AG20443 (cell line): ENCODE data around the gene CSHL1.
"Not testable (repeated sequence)": the region's sequence is repeated elsewhere in the genome, so short reads cannot be mapped to it uniquely, and the experiment has no call there.

ENCODE experiments used
- DNase-seq: peaks from one replicate; pipeline ENCODE4 v3.0.0; 2012; ENCODE audit warnings: low spot score, mixed read lengths

CSHL1 gene

DNA sequence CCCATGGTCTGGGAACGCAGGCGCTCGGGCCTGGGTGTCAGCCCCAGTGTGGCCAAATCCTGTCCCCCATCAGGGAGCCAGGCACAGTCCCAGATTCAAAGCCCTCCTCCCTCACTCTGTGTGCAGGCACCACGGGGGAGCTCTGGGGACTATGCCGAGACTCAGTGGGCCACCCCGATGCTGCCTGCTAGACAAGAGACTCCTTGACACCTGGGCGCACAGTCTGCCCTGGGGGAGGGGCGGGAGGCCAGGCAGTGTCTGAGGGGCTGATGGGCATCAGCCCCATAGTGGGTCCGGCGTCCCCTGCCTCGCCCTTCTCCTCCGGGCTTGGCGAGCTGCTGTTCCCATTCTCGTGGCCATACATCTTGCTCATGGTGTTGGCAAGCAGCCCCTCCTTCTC is 29.5 kb upstream of the CSHL1 start:
- no peak for DNase-seq

DNA sequence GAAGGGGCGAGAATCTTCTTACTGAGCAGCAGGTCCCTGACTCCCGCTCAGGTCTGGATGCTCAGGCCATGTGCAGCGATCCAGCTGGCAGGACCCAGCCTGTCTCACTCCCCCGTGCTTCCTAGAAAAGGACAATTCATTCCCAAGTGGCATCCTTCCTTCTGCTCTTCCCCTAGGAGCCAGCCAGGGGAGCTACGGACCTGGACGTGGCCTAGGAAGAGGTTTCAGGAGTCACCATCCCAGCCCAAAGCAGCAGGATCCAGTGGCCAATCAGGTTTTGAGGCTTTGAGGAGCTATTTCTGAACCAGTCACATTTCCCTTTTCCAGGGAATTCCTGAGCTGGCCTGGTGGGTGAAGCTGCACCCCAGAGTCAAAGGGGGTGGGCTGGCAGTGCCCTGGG is 28.8 kb upstream of the CSHL1 start:
- no peak for DNase-seq

DNA sequence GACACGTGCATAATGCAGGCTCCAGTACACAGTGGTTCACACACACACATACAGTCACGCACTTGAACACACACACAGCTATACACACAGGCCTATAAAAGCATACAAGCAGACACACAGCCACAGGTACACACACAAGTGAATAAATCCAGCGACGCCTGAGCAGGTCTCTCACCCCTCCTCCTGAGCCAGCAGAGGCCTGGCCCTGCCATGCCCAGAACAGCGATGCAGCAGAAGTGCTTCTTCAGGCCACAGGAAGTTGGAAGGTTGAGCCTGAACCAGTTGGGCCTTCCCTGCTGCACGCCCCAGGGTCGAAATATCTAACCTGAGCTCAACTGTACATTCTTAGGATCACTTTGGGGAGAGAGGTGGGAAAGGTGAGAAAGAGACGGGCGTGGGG is 28.3 kb upstream of the CSHL1 start:
- DNase-seq: no peak

DNA sequence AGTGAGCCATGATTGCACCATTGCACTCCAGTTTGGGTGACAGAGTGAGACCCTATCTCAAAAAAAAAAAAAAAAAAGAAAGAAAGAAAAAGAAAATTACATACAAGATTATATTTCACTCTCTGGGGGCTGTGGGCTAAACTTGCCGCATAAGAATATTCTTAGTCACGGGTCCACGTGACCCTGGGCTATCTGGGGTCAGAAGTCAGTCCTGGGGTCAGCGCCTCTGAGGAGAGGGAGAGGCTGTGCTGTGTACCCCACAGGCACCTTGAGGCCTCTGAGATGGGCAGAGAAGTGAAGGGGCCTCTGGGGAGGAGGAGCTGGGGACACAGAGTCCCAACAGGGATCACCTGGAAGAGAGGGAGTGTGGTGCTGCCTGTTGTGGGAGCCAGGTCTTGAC is 26.9 kb upstream of the CSHL1 start:
- no peak for DNase-seq

DNA sequence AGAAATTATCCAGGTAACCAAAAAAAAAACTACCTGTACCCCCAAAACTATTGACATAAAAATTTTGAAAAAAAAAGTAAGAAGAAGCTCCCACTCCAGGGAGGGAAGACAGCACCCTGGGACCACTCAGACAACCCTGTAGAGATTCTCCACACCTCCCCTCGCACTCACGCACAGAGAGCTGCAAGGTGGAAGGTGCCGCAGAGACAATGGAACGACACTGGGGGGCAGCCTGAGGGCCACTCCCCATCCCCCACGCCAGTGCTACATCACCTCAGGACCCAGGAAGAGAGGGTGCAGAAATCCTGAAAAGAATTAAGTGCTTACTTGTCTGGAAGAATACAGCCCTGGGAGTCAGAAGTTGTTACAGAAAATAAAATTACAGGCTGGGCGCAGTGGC is 26.3 kb upstream of the CSHL1 start:
- DNase-seq: no peak

DNA sequence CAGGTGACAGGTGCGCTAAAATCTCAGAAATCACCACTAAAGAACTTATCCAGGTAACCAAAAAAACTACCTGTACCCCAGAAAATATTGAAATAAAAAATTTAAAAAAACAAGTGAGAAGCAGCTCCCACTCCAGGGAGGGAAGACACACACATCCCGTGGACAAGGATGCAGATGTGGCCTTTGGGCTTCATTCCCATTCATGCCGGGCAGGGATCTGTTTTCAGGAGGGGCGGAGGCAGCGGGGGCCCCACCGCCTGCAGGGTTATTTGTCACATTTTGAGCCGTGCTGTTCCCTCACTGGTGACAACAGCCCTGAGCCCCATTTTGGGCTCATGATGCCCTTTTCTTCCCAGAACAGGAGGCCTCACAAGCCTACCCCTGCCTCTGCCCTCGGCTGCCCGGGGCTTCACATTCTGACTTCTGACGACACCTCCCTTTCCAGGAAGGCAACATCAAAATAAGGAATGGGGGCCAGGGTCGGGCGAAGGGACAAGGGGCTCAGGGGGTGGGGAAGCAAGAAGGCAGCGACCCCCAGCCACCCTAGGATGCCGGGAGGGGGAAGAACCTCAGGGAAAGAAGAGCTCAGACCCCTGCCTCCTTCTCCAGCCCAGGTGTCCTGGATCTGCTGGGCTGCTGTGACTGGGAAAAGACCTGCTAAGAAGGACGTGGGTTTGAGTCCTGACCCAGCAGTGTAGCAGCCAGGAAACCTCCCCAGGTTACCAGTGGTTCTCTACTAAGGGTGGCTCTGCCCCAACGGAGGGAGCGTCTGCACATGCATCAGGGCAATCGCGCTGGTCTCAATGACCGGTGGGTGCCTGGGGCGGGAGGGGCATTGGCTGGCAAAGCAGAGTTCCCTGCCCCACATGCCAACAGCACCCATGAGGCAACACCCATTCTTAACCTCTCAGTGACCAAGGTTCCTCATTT is 23.4 kb upstream of the CSHL1 start:
- DNase-seq: no peak

DNA sequence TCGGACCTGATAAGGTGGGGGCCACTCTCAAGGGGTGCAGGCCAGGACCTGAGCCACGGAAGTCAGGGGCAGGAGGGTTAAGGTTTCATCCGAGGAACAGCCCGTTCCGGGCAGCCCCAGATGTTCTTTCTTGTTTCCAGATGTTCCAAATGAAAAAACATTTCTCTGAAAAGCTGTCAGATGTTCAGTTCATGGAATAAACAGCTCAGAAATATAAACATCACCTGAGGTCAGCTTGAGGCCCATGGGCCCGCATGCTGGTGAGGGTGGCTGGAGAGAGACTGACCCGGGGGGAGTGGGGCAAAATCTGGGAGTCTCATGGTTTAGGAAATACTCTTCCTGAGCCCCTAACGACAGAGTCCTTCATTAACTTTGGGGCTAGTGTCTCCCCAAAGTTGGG is 22.5 kb upstream of the CSHL1 start:
- no peak for DNase-seq

DNA sequence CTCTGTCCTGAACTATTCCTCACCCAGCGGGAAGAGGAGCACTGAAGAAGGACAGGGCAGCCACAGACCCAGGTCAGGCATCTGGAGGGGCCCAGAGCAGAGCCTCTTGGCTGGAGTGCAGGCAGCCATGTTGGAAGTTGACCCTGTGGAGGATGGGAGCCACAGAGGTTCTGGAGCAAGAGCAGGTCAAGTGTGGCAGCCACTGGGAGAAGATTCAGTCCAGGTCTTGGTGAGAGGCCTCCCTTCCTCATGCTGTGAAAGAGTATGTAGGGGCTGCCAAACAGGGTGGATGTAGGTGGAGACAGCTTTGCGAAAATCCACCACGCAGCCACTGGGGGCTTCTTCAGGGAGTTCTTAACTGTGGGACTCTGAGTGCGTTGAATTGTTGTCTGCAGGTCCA is 21.7 kb upstream of the CSHL1 start:
- no peak for DNase-seq

DNA sequence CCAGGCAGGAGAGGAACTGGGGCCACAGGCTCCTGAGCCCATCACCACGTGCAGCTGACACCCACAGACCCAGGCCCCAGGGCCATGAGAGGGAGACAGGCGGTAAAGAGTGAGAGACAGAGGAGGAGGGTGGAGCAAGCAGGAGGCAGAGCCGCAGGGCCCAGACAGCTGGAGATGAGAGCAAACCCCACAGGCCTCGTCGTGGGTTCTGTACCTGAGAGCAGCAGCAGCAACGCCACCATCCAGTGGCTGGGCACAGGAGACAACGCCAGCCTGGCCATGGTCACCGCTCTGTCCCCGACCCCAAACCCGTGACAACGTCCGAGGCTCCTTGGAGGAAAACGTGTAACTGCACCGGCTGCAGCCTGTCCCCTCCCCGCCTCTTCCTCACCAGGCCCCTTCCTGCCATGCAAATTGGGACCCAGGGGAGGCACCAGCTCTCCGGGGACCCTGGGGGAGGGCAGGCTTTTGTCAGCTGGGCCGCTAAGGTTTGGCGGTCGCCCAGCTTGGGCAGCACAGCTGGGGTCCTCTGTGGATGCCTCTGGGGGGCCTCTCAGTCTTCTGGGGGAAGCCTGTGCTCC is 21.0 kb upstream of the CSHL1 start, which contains the start of gene CD79B:
TSS of gene CD79B (minus strand) at position 351 of the 581 bp plus-strand sequence. CDS start at position 281, 70 bp downstream.
- no peak for DNase-seq

DNA sequence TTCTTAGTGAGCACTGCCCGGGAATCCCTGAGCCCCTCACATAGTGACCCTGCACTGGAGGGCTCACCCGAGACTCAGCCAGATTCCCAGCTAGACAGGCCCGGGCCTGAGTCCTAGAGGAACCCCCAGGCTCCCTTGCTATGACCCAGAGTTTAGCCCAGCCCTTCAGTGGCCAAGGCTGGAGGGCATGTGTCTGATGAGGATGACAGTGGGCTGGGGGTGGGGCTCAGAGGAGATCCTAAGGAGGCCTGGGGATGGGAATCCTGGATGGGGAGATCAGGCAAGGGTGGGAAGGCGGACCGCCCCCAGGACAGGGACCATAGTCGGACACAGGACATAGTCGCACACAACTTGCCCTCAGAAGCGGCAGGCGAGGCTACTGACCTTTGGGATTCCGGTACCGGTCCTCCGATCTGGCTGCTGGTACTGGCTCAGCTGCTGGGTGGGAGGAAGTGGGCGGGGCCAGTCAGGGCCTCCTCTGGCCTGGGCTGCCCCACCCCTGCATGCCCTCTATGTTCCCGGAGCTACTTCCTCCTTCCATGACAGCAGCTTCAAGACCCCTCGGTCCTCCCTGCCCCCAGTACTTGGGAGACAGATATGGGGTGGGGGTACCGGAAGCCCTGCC is 20.0 kb upstream of the CSHL1 start:
- peak; percentile 55 for DNase-seq

DNA sequence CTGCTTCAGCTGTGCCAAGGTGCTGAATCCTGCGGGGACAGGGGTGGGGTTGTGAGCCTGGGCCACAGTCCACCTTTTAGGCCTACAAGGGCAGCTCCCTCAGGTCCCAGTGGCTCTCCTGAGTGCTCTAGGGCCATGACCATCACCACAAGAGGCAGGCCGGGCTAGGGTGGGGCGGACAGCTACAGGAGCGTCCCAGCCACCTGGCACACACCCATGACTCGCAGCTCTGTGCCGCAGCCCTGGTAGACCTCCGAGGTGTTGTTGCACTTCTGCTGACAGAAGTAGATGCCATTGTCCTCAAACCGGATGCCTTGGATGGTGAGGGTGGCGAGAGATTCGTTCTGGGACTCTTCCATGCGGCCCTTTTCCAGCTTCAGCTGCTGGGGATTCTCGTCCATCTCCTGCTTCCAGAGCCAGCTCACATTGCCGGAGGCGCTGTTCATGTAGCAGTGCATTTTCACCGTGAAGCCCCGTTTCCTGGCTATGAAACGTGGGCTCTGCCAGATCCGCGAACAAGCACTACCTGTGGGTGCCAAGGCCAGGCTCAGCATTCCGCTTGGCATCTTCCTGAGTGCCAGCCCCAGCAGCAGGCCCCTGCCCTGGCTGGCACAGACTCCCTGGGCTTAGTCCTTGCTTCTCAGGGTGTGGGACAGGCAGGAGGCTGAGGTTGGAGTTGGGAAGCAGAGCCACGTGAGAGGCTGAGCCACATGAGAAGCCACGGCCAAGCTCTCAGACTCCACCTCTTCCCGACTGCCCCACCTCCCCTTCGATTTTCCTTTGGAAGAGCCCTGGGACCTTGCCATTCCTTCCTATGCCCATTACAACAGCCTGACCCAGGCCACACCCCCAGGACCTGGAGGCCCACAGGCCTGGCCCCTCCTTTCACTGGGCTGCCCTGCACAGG is 19.1 kb upstream of the CSHL1 start:
- DNase-seq: no peak

DNA sequence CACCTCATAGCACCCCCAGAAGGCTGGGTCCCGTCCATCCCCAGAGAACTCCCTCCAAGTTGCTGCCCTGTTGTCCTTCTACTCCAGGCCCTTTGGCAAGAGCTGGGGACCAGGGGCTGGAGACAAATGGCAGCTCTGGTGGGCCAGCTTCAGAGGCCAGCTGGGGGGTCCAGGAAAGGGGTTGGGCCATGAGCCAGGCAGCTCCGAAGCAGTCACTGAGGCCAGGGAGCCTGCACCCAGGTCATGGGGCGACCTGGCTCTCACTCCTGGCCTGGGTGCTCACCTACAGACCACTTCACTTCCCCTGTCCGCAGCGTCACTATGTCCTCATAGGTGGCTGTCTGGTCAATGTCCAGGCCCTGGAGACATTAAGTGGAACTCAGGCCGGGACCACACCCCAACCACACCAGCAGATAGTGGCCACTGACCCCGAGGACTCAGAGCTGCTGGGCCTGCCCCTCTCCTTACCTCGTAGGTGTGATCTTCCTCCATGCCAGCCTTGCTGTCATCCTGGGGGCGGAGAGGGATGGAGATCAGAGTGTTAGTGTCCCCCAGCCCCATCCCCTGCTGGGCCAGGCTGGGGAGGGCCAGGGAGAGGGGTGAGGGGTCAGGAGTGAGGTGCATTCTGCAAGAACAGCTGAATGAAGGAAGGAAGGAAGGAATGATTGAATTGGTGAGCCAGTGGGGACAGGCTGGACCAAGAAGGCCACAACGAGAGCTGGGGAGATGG is 18.1 kb upstream of the CSHL1 start:
- DNase-seq: no peak

DNA sequence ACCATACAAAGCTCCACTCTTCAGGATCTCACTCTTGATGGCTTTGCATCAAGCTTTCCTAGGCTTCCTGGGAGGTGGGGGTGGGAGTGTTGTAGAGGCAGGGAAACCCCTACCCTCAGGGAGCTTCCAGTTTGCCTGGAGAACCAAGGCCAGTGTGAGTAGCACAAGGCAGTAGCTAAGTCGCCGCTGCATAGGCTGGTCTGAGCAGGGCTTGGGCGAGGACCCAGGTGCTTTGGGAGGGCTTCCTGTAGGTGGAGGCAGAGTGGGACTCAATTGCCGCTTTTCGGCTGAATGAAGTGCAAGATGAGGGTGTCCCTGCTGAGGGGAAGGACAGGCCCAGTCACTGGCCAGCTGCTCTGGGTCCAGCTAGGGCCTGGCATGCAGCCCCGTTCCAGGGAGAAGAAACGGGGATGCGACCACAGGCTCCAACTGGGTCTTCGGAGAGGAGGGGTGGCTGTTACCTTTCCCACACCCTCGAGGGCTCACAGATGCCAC is 17.2 kb upstream of the CSHL1 start:
- no peak for DNase-seq

DNA sequence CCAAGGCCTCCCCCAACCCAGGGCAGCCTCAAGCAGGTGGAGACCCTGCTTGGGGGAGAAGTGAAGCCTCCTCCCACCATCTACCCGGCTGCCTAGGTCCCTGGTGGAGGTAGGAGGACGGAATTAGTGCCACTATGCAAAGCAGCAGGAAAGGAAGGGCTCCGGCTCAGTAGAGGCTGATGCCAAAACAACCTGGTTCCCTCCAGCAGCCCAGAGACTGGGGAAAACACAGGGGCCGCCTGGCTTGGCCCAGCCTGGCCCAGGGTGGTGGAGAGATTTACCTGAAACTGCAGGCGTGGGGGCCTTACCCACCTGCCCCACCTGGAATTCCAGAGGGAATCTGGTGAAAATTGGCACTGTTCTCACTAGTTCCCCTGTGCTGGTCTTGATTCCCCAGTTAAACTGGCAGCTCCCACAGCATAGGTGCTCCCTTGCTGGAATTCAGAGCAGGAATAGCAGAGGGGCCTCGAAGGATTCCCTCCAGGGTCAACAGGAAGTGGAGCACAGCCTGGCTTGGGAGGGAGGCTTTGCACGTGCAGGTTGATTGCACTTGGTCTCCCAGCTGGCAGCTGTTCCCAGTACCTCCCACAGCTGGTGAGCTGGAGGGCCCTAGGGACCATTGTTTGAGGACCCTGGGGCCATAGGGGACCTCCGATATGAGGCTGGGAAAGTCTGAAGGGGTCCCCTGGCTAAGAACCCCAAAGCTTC is 16.6 kb upstream of the CSHL1 start:
- peak; percentile 7 for DNase-seq

DNA sequence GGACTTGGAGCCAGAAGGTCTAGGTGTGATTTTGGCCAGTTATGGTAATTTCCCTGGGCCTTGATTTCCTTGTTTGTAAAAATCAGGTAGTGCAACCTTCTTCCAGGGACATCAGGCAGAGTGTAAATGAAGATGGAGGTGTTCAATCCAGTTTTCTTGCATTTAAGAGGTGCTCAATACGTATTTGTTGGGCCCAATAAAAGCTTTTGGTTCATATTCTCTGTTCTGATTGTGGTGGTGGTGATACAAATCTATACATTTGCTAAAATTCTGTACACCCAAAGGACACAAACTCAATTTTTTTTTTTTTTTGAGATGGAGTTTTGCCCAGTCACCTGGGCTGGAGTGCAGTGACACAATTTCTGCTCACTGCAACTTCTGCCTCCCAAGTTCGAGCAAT is 15.1 kb upstream of the CSHL1 start:
- DNase-seq: no peak

DNA sequence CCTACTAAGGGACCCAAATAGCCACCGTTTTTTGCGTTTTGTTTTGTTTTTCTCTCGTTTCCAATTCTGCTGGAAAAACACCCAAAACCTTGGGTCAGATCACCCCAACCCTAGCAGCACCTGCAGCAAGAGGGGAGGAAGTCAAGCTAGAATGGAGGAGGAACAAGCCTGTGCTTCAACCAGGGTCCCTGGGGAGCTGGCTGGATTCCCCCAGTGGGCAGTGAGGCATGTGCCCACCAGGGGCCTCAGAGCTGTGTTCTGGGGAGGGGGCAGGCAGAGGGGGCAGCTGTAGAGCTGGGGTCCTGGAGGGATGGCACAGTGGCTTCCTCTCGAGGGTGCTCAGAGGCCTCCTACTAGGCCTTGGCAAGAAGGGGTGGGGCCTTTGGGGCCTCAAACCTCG is 14.6 kb upstream of the CSHL1 start:
- DNase-seq: peak; percentile 4

DNA sequence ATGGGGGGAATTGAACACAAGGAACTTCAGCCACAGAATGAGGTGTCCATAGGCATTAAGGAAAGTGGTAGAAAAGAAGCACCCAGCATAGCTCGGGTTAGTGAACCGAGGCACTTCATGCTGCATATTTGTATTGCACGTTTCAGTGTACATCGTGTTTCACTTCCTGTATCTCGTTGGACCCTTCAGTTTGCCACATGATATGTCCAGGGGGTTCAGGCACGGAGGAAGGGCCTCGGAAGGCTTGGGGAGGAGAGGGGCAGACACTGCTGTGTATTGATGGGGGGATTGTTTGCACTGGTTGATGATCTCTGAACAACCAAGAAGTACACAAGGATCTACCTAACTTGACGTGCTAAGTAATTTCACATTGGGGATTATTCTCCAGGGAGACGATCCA is 11.3 kb upstream of the CSHL1 start:
- not testable (repeated sequence) for DNase-seq

DNA sequence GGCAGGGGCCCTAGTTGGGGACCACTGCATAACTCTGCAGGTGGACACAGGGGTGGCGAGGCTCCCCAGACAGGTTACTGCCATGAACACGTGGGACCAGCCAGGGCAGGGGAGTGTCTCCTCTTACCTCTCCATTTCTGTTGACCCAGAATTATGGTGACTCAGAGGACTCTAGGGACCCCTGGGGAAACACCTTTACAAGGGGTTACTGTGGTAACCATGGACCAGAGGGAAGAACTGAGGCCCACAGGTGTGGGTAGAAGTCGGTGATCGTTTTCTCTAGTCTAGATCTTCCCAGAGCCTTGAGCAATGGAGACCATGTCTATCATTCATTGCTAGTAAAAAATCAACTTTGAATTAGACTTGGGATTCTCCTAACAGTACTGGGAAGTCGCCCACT is 9.7 kb upstream of the CSHL1 start:
- not testable (repeated sequence) for DNase-seq

DNA sequence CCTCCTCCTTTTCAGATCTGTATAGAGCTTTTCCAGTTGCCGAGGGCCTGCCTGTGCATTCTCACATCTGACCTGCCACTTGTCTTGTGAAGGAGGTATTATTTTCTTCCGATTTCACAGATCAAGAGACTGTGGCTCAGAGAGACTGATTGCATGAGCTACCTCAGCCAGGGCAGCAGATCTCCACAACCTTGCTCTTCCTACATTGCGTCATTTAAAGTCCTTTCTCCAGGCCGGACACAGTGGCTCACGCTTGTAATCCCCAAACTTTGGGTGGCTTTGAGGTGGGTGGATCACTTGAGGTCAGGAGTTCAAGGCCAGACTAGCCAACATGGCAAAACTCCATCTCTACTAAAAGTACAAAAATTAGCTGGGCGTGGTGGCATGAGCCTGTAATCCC is 9.0 kb upstream of the CSHL1 start:
- DNase-seq: not testable (repeated sequence)

DNA sequence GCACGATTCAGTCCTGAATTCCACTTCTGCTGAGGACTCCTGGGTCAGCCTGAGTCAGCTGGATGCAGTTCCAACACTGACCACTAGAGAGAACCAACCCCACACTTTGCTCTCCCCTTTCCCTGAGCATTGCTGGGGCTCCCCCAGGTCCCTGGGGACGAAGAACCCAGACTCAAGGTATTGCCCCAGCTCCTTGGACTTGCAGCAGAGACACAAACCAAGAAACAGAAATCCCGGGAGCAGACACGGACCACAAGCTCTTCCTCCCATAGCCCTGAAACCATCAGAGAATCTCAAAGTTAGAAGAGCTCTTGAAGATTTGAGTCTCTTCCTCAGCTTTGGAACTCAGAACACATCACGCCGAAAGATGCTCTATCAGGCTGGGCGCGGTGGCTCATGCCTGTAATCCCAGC is 8.3 kb upstream of the CSHL1 start:
- peak; percentile 87 for DNase-seq
